HFFc6 (cell line): ENCODE results near the gene SEZ6L. TPM values are rescaled to one million over a fixed set of nuclear protein-coding genes. Genes with fewer than 3 reads are reported as not detected.

Experiments used
- DNase-seq: peaks from one replicate; pipeline ENCODE4 v3.0.0-alpha.2; 2018
- H3K27ac Mint-ChIP-seq: 2 replicates; pipeline ENCODE4 v1.8.0; 2020; ENCODE audit warnings: mild to moderate bottlenecking, mixed read lengths
- H3K27me3 Mint-ChIP-seq: 2 replicates; pipeline ENCODE4 v1.8.0; 2021; ENCODE audit warnings: mild to moderate bottlenecking, moderate library complexity, mixed read lengths; ENCODE audit not compliant: insufficient read depth
- H3K36me3 Mint-ChIP-seq: 2 replicates; pipeline ENCODE4 v1.8.0; 2021; ENCODE audit warnings: low read depth, mixed read lengths
- H3K4me1 Mint-ChIP-seq: 2 replicates; pipeline ENCODE4 v1.8.0; 2020; ENCODE audit warnings: low read depth, mixed read lengths
- H3K4me3 Mint-ChIP-seq: 2 replicates; pipeline ENCODE4 v1.8.0; 2020; ENCODE audit warnings: mild to moderate bottlenecking, moderate library complexity, mixed read lengths
- H3K9me3 Mint-ChIP-seq: 2 replicates; pipeline ENCODE4 v1.8.0; 2020; ENCODE audit warnings: mild to moderate bottlenecking, mixed read lengths
- CTCF ChIP-seq: fragments of 200-600 bp; sonication (generic); IDR thresholded peaks from 2 replicates; pipeline ENCODE4 v1.5.0; 2021; ENCODE audit warnings: antibody characterized with exemption, mild to moderate bottlenecking
- total RNA-seq, 6 experiments: library from RNA; stranded (reverse); fragmentation: NEBNext Ultra II Directional; extraction: Animal tissue kit (Norgen Biotek cat#: 25700); gene quantifications; 2 replicates in 1 of 6; 3 replicates in 5 of 6; pipeline ENCODE4 v1.2.3, GENCODE V29; 2021

Gene SEZ6L
- total RNA-seq, 6 experiments from 2014 or later = not detected

- H3K4me3 Mint-ChIP-seq = no peak overlapping the region
- peaks cover 22% of the 10 kb centered on the region for H3K27me3 Mint-ChIP-seq
- no peak for TF ChIP-seq CTCF
- H3K27ac Mint-ChIP-seq = no peak overlapping the region
- H3K9me3 Mint-ChIP-seq = no peaks in the 10 kb centered on the region
- DNase-seq = no peak
- H3K4me1 Mint-ChIP-seq = no peaks in the 10 kb centered on the region
- no peaks in the 10 kb centered on the region for H3K36me3 Mint-ChIP-seq
Measured at GRCh38 chr22:26385164-26385563, 215.9 kb downstream of the SEZ6L start.

GRCh38 chr22:26389125-26389524 lies 219.9 kb downstream of the SEZ6L start:
- TF ChIP-seq CTCF = no peak
- peaks cover 15% of the 10 kb centered on the region; the same call in 1 of the 2 replicates for H3K27me3 Mint-ChIP-seq
- H3K27ac Mint-ChIP-seq = no peak overlapping the region
- no peaks in the 10 kb centered on the region for H3K9me3 Mint-ChIP-seq
- DNase-seq = no peak
- no peaks in the 10 kb centered on the region for H3K4me1 Mint-ChIP-seq
- no peak overlapping the region for H3K4me3 Mint-ChIP-seq
- no peaks in the 10 kb centered on the region for H3K36me3 Mint-ChIP-seq

DNA sequence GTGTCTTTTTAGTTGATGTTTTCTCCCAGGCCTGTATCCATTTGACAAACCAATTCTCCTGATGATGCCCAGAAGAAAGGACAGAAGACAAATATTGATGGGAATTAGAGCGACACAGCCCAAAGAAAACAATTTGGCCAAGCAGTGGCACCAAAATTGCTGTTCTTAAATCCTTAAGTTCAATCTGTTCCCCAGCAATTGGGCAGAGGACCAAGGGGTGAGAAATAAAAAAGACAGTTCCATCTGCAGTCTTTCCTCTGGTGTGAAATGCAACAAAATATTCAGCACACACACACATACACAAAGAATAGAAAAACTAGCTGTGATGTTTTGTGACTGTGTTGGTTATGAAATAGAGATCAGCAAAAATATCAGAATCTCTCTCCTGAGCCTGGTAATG lies 221.8 kb downstream of the SEZ6L start:
- no peak for TF ChIP-seq CTCF
- Mint-ChIP-seq H3K9me3 (no peaks in the 10 kb centered on the region), H3K27ac (no peak overlapping the region)

DNA sequence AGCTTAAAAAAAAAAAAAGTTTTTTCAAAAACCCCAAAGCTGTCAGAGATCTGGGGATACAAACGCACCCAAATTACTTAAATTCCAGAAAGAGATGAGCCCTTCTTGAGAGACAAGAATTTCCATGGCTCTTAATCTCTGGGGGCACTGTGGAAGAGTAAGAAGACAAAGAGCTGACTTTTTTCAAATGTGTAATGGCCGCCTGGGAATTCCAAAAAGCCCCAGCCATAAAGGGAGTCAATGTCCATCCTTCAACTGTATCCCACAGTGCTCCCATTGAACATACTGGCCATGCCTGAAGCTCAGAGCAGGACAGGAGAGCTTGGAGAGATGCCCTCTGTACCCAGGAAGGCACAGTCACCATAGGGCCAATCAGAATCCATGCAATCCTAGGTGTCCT lies 222.4 kb downstream of the SEZ6L start:
- Mint-ChIP-seq H3K9me3 (no peaks in the 10 kb centered on the region), H3K4me1 (no peaks in the 10 kb centered on the region), H3K36me3 (no peaks in the 10 kb centered on the region), H3K4me3 (no peak overlapping the region), H3K27me3 (peaks cover 20% of the 10 kb centered on the region), H3K27ac (no peak overlapping the region)
- TF ChIP-seq CTCF = no peak
- no peak for DNase-seq

More for the DNA sequence above, 221.8 kb downstream of the SEZ6L start:
- H3K4me3 Mint-ChIP-seq = no peak overlapping the region
- H3K4me1 Mint-ChIP-seq = no peaks in the 10 kb centered on the region
- H3K36me3 Mint-ChIP-seq = no peaks in the 10 kb centered on the region
- H3K27me3 Mint-ChIP-seq = peaks cover 20% of the 10 kb centered on the region
- no peak for DNase-seq

DNA sequence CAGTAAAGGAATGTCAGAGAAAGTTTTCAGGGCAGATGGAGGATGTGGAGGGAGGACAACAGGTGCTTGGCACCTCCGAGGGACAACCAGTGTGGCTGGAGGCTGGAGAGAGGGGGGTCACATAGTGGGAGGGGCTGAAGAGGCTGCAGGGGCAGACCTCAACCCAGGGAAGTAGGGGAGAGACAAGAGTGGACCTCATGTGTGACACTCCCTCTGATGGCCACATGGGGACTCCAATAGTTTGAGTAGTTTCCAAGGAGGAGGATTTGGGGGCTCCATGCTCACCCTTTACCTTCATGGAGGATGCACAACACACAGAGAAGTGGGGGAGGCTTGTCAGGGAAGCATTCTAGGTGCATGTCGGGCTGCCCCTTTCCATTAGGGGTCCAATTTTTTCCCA lies 224.7 kb downstream of the SEZ6L start:
- Mint-ChIP-seq H3K4me3 (no peak overlapping the region), H3K9me3 (no peaks in the 10 kb centered on the region), H3K27ac (no peak overlapping the region), H3K4me1 (peaks cover 4% of the 10 kb centered on the region), H3K27me3 (peaks cover 20% of the 10 kb centered on the region), H3K36me3 (no peaks in the 10 kb centered on the region)
- DNase-seq = no peak
- peak; percentile 55 for TF ChIP-seq CTCF

- H3K9me3 Mint-ChIP-seq = no peaks in the 10 kb centered on the region
- H3K27ac Mint-ChIP-seq = no peak overlapping the region
- no peak for DNase-seq
- H3K4me3 Mint-ChIP-seq = no peak overlapping the region
- no peak for TF ChIP-seq CTCF
- peaks cover 6% of the 10 kb centered on the region for H3K4me1 Mint-ChIP-seq
- H3K36me3 Mint-ChIP-seq = no peaks in the 10 kb centered on the region
- H3K27me3 Mint-ChIP-seq = peaks cover 16% of the 10 kb centered on the region
Measured at GRCh38 chr22:26394777-26395176, 225.5 kb downstream of the SEZ6L start.
